Hepatocyte (in vitro differentiated cells): ENCODE data around the gene AOPEP.

Source experiments
- EZH2 ChIP-seq: fragments of 200-600 bp; sonication (generic); IDR thresholded peaks from 2 replicates; pipeline ENCODE4 v1.6.1; 2016; ENCODE audit warnings: antibody characterized with exemption, mild to moderate bottlenecking, borderline replicate concordance
- TF ChIP-seq, protein P1 (sequence below): fragments of 200-600 bp; sonication (generic); IDR thresholded peaks from 2 replicates; pipeline ENCODE4 v1.5.1; 2016; ENCODE audit warnings: antibody characterized with exemption, mild to moderate bottlenecking; ENCODE audit not compliant: poor library complexity

GRCh38 chr9:95079461-95079860, 353.0 kb downstream of the AOPEP start:
- TF ChIP-seq, protein P1, sequence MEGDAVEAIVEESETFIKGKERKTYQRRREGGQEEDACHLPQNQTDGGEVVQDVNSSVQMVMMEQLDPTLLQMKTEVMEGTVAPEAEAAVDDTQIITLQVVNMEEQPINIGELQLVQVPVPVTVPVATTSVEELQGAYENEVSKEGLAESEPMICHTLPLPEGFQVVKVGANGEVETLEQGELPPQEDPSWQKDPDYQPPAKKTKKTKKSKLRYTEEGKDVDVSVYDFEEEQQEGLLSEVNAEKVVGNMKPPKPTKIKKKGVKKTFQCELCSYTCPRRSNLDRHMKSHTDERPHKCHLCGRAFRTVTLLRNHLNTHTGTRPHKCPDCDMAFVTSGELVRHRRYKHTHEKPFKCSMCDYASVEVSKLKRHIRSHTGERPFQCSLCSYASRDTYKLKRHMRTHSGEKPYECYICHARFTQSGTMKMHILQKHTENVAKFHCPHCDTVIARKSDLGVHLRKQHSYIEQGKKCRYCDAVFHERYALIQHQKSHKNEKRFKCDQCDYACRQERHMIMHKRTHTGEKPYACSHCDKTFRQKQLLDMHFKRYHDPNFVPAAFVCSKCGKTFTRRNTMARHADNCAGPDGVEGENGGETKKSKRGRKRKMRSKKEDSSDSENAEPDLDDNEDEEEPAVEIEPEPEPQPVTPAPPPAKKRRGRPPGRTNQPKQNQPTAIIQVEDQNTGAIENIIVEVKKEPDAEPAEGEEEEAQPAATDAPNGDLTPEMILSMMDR, result no peak
- no peak for TF ChIP-seq EZH2
